ENCODE data around the gene STX18. TPM values are rescaled to one million over a fixed set of nuclear protein-coding genes. Genes with fewer than 3 reads are reported as not detected.

Gene STX18
- total RNA-seq, 4 donors from 2014 or later = 17.8 to 25.4 (median 23.4) TPM

DNA sequence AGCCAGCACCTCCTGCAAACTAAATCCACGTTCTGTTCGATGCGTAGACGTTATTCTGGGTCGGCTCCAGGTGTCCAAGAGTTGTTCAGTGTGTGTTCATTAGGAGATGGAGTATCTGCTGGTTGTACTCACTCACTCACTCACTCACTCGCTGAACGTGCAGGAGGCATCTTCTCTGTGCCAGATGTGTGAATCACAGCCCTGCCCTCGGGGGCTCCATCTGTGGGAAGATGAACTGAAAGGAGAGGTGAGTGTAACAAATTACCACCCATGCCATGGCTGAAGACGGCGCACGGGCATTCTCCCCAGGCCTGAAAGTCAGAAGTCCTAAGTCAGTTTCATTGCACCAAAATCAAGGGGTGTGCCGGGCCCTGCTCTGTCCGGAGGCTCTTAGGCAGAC, 138.9 kb downstream of the STX18 start:
- TF ChIP-seq, protein P1, sequence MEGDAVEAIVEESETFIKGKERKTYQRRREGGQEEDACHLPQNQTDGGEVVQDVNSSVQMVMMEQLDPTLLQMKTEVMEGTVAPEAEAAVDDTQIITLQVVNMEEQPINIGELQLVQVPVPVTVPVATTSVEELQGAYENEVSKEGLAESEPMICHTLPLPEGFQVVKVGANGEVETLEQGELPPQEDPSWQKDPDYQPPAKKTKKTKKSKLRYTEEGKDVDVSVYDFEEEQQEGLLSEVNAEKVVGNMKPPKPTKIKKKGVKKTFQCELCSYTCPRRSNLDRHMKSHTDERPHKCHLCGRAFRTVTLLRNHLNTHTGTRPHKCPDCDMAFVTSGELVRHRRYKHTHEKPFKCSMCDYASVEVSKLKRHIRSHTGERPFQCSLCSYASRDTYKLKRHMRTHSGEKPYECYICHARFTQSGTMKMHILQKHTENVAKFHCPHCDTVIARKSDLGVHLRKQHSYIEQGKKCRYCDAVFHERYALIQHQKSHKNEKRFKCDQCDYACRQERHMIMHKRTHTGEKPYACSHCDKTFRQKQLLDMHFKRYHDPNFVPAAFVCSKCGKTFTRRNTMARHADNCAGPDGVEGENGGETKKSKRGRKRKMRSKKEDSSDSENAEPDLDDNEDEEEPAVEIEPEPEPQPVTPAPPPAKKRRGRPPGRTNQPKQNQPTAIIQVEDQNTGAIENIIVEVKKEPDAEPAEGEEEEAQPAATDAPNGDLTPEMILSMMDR (IDR thresholded peaks at IDR 0.05) = no peak
- TF ChIP-seq POLR2AphosphoS5 (IDR thresholded peaks at IDR 0.05) (no peak), POLR2A (IDR thresholded peaks at IDR 0.05) (no peak), EP300 (IDR thresholded peaks at IDR 0.05) (no peak)
- ATAC-seq = no peak
- no peaks in the 10 kb centered on the region for H3K36me3 ChIP-seq
- H3K27me3 ChIP-seq = peaks cover 87% of the 10 kb centered on the region
- H3K27ac ChIP-seq = no peak overlapping the region
- H3K4me1 ChIP-seq = no peaks in the 10 kb centered on the region
- 78% methylated on average over 11 of the region's 13 CpGs; no CpG with 5 or more reads in 1 of the 2 donors for WGBS, 2 donors (ENCODE audit: low coverage in 1 of 2)
- no peak overlapping the region for H3K4me3 ChIP-seq
- H3K9me3 ChIP-seq = peaks cover 0 to 10% (median 0%) of the 10 kb centered on the region in 3 donors

DNA sequence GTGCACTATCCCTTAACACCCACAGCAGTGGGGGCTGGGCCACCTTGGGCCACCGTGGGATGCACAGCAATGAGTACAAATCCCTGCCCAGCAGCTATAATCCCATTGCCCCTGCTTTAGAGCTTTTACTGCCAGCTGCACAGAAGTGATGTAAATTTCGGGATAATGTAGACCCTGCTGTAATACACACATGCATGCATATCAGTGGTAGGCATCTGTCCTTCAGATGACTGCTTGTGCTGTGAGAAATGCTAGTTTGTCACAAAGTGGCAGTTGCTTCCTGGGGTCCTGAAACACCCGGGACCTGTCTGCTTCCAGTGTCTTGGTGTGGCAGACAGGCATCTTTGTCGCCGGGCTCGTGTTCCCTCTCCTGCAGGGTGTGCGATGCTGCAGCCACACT, 140.8 kb downstream of the STX18 start:
- ATAC-seq = no peak
- WGBS, 2 donors (ENCODE audit: low coverage in 1 of 2) = 65 to 76% methylated on average over 6 to 7 of the region's 7 CpGs
- Histone ChIP-seq H3K27ac (no peak overlapping the region), H3K27me3 (peaks cover 87% of the 10 kb centered on the region), H3K4me3 (no peak overlapping the region), H3K9me3 (peaks cover 0 to 10% (median 0%) of the 10 kb centered on the region in 3 donors), H3K36me3 (no peaks in the 10 kb centered on the region), H3K4me1 (no peaks in the 10 kb centered on the region)
- TF ChIP-seq, protein P1 (IDR thresholded peaks at IDR 0.05) = no peak
- TF ChIP-seq POLR2A (IDR thresholded peaks at IDR 0.05) (no peak), EP300 (IDR thresholded peaks at IDR 0.05) (no peak), POLR2AphosphoS5 (IDR thresholded peaks at IDR 0.05) (no peak)

DNA sequence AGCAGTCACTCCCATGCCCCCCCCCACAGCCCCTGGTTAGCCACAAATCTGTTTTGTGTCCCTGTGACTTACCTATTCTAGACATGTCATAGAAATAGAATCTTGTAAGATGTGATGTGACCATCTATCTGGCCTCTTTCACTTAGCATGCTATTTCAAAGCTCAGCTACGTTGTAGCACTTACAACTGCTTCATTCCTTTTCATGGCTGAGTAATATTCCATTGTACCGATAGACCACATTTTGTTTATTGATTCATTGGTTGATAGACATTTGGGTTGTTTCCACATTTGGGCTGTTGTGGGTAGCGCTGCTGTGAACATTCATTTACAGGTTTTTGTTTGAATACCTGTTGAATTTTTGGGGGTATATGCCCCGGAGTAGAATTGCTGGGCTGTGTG, 143.4 kb downstream of the STX18 start:
- no peak overlapping the region for H3K4me3 ChIP-seq
- WGBS, 2 donors (ENCODE audit: low coverage in 1 of 2) = 70 to 87% methylated on average over 4 of the region's 4 CpGs
- H3K9me3 ChIP-seq = peaks cover 0 to 10% (median 0%) of the 10 kb centered on the region in 3 donors
- H3K27me3 ChIP-seq = peaks cover 89% of the 10 kb centered on the region
- ATAC-seq = no peak
- H3K27ac ChIP-seq = no peak overlapping the region
- TF ChIP-seq, protein P1 (IDR thresholded peaks at IDR 0.05) = no peak
- TF ChIP-seq POLR2AphosphoS5 (IDR thresholded peaks at IDR 0.05) (no peak), EP300 (IDR thresholded peaks at IDR 0.05) (no peak), POLR2A (IDR thresholded peaks at IDR 0.05) (no peak)
- H3K4me1 ChIP-seq = no peaks in the 10 kb centered on the region
- H3K36me3 ChIP-seq = no peaks in the 10 kb centered on the region

DNA sequence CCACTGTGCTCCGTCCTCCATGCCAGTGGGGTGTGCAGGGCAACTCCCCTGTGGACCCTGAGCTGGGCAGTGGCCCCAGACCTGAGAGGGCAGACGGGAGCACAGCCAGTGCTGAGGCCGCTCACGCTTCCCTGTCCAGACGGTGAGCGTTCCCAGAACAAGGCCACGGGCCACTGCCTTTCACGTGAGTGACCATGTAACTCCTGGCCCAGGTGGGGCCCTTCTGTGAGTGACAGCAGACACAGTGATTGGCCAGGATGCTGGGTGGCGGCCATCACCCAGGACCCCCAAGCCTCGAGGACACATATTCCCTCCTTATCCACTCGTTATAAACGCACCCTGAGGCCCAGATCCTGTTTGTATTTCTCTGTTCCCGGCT, 144.4 kb downstream of the STX18 start:
- no peak overlapping the region for H3K27ac ChIP-seq
- ATAC-seq = no peak
- H3K9me3 ChIP-seq = peaks cover 0 to 10% (median 0%) of the 10 kb centered on the region in 3 donors
- TF ChIP-seq EP300 (IDR thresholded peaks at IDR 0.05) (no peak), POLR2AphosphoS5 (IDR thresholded peaks at IDR 0.05) (no peak), POLR2A (IDR thresholded peaks at IDR 0.05) (no peak)
- TF ChIP-seq, protein P1 (IDR thresholded peaks at IDR 0.05) = no peak
- no peaks in the 10 kb centered on the region for H3K36me3 ChIP-seq
- H3K27me3 ChIP-seq = peaks cover 90% of the 10 kb centered on the region
- H3K4me3 ChIP-seq = no peak overlapping the region
- H3K4me1 ChIP-seq = no peaks in the 10 kb centered on the region
- WGBS, 2 donors (ENCODE audit: low coverage in 1 of 2) = 68 to 74% methylated on average over 3 of the region's 13 CpGs

DNA sequence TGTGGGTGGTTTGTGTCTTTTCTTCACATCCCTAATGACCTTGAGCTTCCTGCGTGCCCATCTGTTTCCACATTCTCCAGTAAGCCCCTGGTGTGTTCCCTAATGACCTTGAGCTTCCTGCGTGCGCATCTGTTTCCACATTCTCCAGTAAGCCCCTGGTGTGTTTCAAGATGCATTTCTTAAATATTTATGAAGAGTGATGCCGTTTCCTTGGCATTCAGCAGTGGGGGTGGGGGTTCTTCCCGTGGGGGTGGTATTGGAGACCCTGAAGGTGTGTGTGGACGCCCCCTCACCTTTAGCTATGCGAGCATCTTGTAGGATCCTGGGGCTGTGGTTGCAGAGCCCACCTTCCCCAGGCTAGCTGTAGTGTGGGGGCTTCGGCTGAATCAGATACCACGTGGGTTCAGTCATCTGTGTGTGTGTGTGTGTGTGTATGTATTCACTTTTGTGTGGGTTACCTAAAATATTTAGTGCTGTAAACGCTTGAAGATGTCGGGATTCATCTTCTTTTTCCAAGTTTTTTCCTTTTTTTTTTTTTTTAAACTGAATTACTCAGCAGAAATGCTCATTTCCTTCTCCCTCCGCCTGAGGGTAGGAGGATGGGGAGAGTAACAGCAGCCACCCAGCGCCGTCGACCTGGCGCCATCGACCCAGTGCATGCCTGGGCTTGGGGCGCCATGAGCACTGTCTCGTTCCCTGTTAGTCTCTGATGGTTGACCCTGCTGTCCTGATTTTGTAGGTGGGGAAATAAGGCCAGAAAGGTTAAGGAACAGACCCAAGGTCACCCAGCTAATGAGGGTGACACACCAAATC, 145.0 kb downstream of the STX18 start:
- Histone ChIP-seq H3K4me3 (no peak overlapping the region), H3K27me3 (peaks cover 93% of the 10 kb centered on the region), H3K9me3 (peaks cover 0 to 10% (median 0%) of the 10 kb centered on the region in 3 donors), H3K4me1 (no peaks in the 10 kb centered on the region), H3K27ac (no peak overlapping the region), H3K36me3 (no peaks in the 10 kb centered on the region)
- TF ChIP-seq EP300 (IDR thresholded peaks at IDR 0.05) (no peak), POLR2AphosphoS5 (IDR thresholded peaks at IDR 0.05) (no peak), POLR2A (IDR thresholded peaks at IDR 0.05) (no peak)
- TF ChIP-seq, protein P1 (IDR thresholded peaks at IDR 0.05) = no peak
- 18 to 49% methylated on average over 5 to 16 of the region's 19 CpGs for WGBS, 2 donors (ENCODE audit: low coverage in 1 of 2)
- no peak for ATAC-seq
